Measurements from ENCODE around the gene PSPH. TPM values are rescaled to one million over a fixed set of nuclear protein-coding genes. Genes with fewer than 3 reads are reported as not detected.

Gene PSPH
- total RNA-seq, 1 experiment from 2014 or later: 111 TPM

GRCh38 chr7:56063500-56063881, 12.2 kb upstream of the PSPH start:
- H3K9me3 ChIP-seq: no peaks in the 10 kb centered on the region
- ChIA-PET CTCF (interaction anchor here (0.6 to 1.6 kb wide), 2 partner anchors 12 to 57 kb away, joined by 3 to 12 read pairs; partner anchors contain the start of genes CCT6A and PSPH), POLR2A (interaction anchor here (0.8 to 4.7 kb wide), 3 partner anchors 12 to 42 kb away, joined by 3 to 53 read pairs (median 19); partner anchors contain the start of genes CCT6A and PSPH)
- peak in 1 of 2 experiments; percentile 26 for DNase-seq
- H3K4me1 ChIP-seq: peaks cover 34% of the 10 kb centered on the region
- no peaks in the 10 kb centered on the region for H3K27me3 ChIP-seq (replicated peaks; ENCODE audit: control insufficient read depth, insufficient read depth, low read length)
- peak overlapping the region; percentile 88; the same call in 1 of the 2 replicates for H3K4me3 ChIP-seq (ENCODE audit: low read depth, low read length)
- Mint-ChIP-seq H3K27ac (ENCODE audit: unreplicated experiment) (peak overlapping the region; percentile 88), H3K9me3 (ENCODE audit: unreplicated experiment) (no peaks in the 10 kb centered on the region), H3K27me3 (ENCODE audit: insufficient read depth, unreplicated experiment) (no peaks in the 10 kb centered on the region), H3K4me1 (ENCODE audit: low read depth, unreplicated experiment) (peaks cover 23% of the 10 kb centered on the region), H3K4me3 (ENCODE audit: unreplicated experiment) (peak overlapping the region; percentile 75), H3K36me3 (ENCODE audit: insufficient read depth, unreplicated experiment) (peaks cover 70% of the 10 kb centered on the region)
- intact Hi-C loops (cut with micrococcal nuclease; ENCODE audit: unreplicated experiment): no loop called here
- TF ChIP-seq CTCF (IDR thresholded peaks at IDR 0.05; ENCODE audit: insufficient read depth in 1 of 2, low read depth in 1 of 2, low read length in 1 of 2, severe bottlenecking in 1 of 2, unreplicated experiment in 1 of 2): no peak
- TSS peak; percentile 12 for BruUV-seq (replicated peaks)
- peaks cover 1% of the 10 kb centered on the region for H3K36me3 ChIP-seq (ENCODE audit: control insufficient read depth, insufficient read depth, low read length)

GRCh38 chr7:56062382-56062781, 11.1 kb upstream of the PSPH start:
- H3K4me1 ChIP-seq: peaks cover 34% of the 10 kb centered on the region
- BruUV-seq (replicated peaks): no TSS peak
- peaks cover 2% of the 10 kb centered on the region for H3K36me3 ChIP-seq (ENCODE audit: control insufficient read depth, insufficient read depth, low read length)
- peaks cover 23% of the 10 kb centered on the region for H3K4me1 Mint-ChIP-seq (ENCODE audit: low read depth, unreplicated experiment)
- ChIA-PET POLR2A (interaction anchor here (0.7 to 4.7 kb wide), 2 partner anchors 11 to 25 kb away, joined by 3 to 53 read pairs; partner anchors contain the start of genes CCT6A and PSPH), CTCF (interaction anchor here (0.7 to 0.8 kb wide), 2 partner anchors 11 to 421 kb away, joined by 3 to 4 read pairs; partner anchors contain the start of gene PSPH)
- no peaks in the 10 kb centered on the region for H3K27me3 ChIP-seq (replicated peaks; ENCODE audit: control insufficient read depth, insufficient read depth, low read length)
- no peak for TF ChIP-seq CTCF (IDR thresholded peaks at IDR 0.05; ENCODE audit: insufficient read depth in 1 of 2, low read depth in 1 of 2, low read length in 1 of 2, severe bottlenecking in 1 of 2, unreplicated experiment in 1 of 2)
- intact Hi-C loops (cut with micrococcal nuclease; ENCODE audit: unreplicated experiment): no loop called here
- H3K27me3 Mint-ChIP-seq (ENCODE audit: insufficient read depth, unreplicated experiment): no peaks in the 10 kb centered on the region
- H3K9me3 ChIP-seq: no peaks in the 10 kb centered on the region
- H3K36me3 Mint-ChIP-seq (ENCODE audit: insufficient read depth, unreplicated experiment): peaks cover 77% of the 10 kb centered on the region
- DNase-seq: no peak
- peak overlapping the region; percentile 38 for H3K27ac Mint-ChIP-seq (ENCODE audit: unreplicated experiment)
- peak overlapping the region; percentile 13 for H3K4me3 Mint-ChIP-seq (ENCODE audit: unreplicated experiment)
- H3K9me3 Mint-ChIP-seq (ENCODE audit: unreplicated experiment): no peaks in the 10 kb centered on the region
- no peak overlapping the region for H3K4me3 ChIP-seq (ENCODE audit: low read depth, low read length)

GRCh38 chr7:56053993-56054392, 2.7 kb upstream of the PSPH start:
- peak overlapping the region; percentile 27 for H3K4me3 Mint-ChIP-seq (ENCODE audit: unreplicated experiment)
- Histone ChIP-seq H3K9me3 (no peaks in the 10 kb centered on the region), H3K36me3 (ENCODE audit: control insufficient read depth, insufficient read depth, low read length) (peaks cover 3% of the 10 kb centered on the region; the same call in 1 of the 2 replicates), H3K4me3 (ENCODE audit: low read depth, low read length) (no peak overlapping the region), H3K27me3 (replicated peaks; ENCODE audit: control insufficient read depth, insufficient read depth, low read length) (no peaks in the 10 kb centered on the region), H3K4me1 (peaks cover 31% of the 10 kb centered on the region)
- no peaks in the 10 kb centered on the region for H3K9me3 Mint-ChIP-seq (ENCODE audit: unreplicated experiment)
- ChIA-PET CTCF (no interaction called here), POLR2A (interaction anchor here (0.5 to 1.2 kb wide), 2 partner anchors 21 to 25 kb away, joined by 4 to 6 read pairs; no protein-coding TSS in a partner anchor)
- H3K27ac Mint-ChIP-seq (ENCODE audit: unreplicated experiment): no peak overlapping the region
- H3K4me1 Mint-ChIP-seq (ENCODE audit: low read depth, unreplicated experiment): no peaks in the 10 kb centered on the region
- intact Hi-C loops (cut with micrococcal nuclease; ENCODE audit: unreplicated experiment): no loop called here
- TF ChIP-seq CTCF (IDR thresholded peaks at IDR 0.05; ENCODE audit: insufficient read depth in 1 of 2, low read depth in 1 of 2, low read length in 1 of 2, severe bottlenecking in 1 of 2, unreplicated experiment in 1 of 2): no peak
- no peak for DNase-seq
- peaks cover 81% of the 10 kb centered on the region for H3K36me3 Mint-ChIP-seq (ENCODE audit: insufficient read depth, unreplicated experiment)
- no TSS peak for BruUV-seq (replicated peaks)
- no peaks in the 10 kb centered on the region for H3K27me3 Mint-ChIP-seq (ENCODE audit: insufficient read depth, unreplicated experiment)

Data from Caco-2 (cell line).